Measurements from ENCODE around the gene SLC6A3.

Gene SLC6A3

DNA sequence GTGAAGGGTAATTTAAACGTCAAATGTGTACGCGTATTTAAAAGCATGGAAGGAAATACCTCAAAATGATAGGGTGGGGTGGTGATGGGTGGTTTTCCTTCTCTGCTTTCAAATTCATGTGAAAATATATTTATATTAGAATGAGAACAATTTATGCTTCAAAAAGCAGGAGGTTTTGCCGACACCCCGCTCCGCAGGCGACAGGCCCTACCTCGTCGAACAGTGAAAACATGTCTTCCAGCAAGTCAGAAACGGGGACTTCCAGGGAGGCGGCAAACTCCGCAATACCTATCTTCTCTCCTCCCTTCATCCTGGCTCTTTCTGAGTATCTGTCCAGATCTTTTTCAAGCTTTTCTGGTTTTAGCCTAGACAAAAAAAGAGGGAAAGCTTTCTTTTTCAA, 28.5 kb upstream of the SLC6A3 start:
- Mint-ChIP-seq H3K4me1 (peaks cover 8% of the 10 kb centered on the region), H3K9me3 (no peaks in the 10 kb centered on the region), H3K27me3 (no peaks in the 10 kb centered on the region), H3K36me3 (peaks cover 25% of the 10 kb centered on the region), H3K4me3 (no peak overlapping the region), H3K27ac (peak overlapping the region; percentile 60)
- DNase-seq (ENCODE audit: low spot score in 2 of 2) (no peak), ATAC-seq (ENCODE audit: low read depth) (no peak)

DNA sequence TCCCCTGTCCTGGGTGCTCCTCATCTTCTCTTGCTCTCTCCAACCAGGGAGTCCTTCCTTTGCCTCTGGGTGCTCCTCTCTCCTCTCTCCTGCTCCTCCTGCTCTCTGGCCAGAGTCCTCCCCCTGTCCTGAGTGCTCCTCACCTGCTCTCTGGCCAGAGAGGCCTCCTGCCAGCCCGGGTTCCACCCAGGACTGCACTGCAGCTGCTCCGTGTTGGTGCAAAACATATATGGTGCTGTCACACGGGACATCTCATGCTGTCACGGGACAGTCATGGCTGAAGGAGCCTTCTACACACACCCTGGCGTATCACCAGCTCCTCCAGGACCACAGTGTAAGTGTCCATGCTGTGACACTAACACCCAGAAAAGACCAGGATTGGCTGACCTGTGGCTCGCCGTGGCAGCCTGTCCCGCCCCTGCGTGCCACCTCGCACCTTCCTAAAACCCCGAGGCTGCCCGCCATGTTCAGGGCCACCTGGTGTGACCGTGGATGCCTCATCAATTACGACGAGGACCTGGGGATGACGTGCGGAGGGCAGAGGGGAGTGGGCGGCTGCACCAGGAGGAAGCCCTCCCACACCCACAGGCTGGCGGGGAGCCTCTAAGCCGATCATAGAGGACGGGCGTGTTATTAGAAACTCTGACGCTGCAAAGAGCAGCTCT, 27.9 kb upstream of the SLC6A3 start:
- H3K36me3 Mint-ChIP-seq = peaks cover 28% of the 10 kb centered on the region
- H3K4me1 Mint-ChIP-seq = peaks cover 8% of the 10 kb centered on the region
- DNase-seq (ENCODE audit: low spot score in 2 of 2) = no peak
- no peaks in the 10 kb centered on the region for H3K9me3 Mint-ChIP-seq
- H3K27ac Mint-ChIP-seq = peak overlapping the region; percentile 60
- H3K27me3 Mint-ChIP-seq = no peaks in the 10 kb centered on the region
- no peak overlapping the region for H3K4me3 Mint-ChIP-seq
- ATAC-seq (ENCODE audit: low read depth) = no peak

DNA sequence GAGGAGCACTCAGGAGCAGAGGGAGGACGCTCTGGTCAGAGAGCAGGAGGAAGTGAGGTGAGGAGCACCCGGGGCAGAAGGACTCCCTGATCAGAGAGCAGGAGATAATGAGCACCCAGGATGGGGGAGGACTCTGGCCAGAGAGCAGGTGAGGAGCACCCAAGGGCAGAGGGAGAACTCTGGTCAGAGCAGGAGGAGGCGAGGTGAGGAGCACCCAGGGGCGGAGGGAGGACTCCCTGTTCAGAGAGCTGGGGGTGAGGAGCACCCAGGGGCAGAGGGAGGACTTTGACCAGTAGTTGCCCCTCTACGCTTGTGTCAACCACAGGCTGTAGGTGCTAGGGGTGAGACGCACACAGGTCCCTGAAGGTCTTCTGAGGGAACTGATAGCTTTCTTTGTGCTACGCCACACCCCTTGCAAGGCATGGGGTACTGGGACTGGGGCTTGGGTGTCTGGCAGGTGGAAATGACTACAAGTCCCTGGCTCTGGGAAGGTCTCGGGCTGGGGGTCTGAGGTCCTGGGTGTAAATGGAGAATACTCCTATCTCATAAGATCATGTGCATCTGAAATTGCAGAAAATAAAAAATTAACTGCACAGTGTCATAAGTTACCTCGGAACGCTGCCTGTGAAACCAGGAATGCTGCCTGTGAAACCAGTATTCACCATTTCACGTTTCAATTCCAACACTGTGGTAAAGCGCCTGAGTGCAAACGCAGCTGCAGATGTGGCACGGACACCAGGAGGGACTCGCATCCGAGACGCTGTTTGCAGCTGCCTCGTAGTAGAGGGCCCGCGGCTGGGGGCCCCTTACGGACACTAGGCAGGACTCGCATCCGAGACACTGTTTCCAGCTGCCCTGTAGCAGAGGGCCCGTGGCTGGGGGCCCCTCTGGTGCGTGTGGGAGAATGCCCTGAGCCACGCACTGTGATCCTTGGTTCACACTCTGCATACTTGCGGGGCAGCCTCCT, 27.0 kb upstream of the SLC6A3 start:
- ATAC-seq (ENCODE audit: low read depth) (no peak), DNase-seq (ENCODE audit: low spot score in 2 of 2) (no peak)
- H3K36me3 Mint-ChIP-seq = peaks cover 30% of the 10 kb centered on the region

DNA sequence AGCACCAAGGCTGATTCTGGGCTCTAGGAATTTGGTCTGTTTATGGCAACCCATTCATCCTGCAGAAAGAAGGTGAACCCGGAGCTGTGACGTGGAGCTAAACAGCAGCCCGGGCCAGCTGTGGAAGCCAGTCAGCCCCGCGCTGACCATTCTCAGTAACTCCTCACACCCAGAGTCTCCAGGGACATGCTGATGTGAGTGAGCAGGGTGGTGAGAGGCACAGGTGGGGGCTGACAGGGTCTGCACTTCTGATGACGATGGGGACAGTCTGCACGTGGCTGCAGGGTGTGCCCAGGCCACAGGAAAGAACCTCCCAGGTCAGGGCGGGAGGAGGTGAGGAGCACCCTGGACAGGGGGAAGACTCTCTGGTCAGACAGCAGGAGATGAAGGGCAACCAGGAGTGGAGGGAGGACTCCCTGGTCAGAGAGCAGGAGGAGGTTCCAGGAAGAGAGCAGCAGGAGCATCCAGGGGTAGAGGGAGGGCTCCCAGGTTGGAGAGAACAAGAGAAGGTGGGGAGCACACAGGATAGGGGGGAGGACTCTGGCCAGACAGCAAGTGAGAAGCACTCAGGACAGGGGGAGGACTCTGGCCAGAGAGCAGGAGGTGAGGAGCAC, 26.1 kb upstream of the SLC6A3 start:
- no peaks in the 10 kb centered on the region for H3K27me3 Mint-ChIP-seq
- H3K36me3 Mint-ChIP-seq = peaks cover 24% of the 10 kb centered on the region
- peaks cover 8% of the 10 kb centered on the region for H3K4me1 Mint-ChIP-seq
- H3K9me3 Mint-ChIP-seq = no peaks in the 10 kb centered on the region
- ATAC-seq (ENCODE audit: low read depth) (no peak), DNase-seq (ENCODE audit: low spot score in 2 of 2) (no peak)
- peak overlapping the region; percentile 53 for H3K27ac Mint-ChIP-seq
- no peak overlapping the region for H3K4me3 Mint-ChIP-seq

More for the DNA sequence above, 27.0 kb upstream of the SLC6A3 start:
- Mint-ChIP-seq H3K27me3 (no peaks in the 10 kb centered on the region), H3K27ac (peak overlapping the region; percentile 53), H3K4me3 (no peak overlapping the region), H3K4me1 (peaks cover 8% of the 10 kb centered on the region), H3K9me3 (no peaks in the 10 kb centered on the region)

DNA sequence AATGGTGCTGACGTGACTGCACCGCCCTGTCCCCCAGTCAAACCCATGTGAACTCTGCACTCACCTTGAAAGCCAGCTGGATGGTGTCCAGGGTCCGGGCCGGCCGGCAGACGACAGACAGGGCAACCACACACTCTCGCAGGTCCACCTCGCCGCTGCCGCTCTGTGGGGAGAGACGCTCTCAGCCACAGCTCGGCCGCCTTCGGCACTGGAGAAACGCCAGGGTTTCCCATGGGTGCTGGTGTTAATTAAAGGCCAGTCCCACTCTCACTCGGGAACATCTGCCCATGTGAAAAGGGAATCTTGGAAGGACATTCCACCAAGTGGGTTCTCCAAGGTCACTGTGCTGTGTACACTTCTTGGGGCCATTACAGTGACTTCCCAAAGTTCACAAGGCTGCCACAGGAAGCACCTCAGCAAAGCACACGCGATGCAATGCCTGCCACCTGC, 25.5 kb upstream of the SLC6A3 start:
- ATAC-seq (ENCODE audit: low read depth) (no peak), DNase-seq (ENCODE audit: low spot score in 2 of 2) (no peak)
- Mint-ChIP-seq H3K27ac (no peak overlapping the region), H3K4me1 (peaks cover 8% of the 10 kb centered on the region), H3K4me3 (no peak overlapping the region), H3K27me3 (no peaks in the 10 kb centered on the region), H3K36me3 (peaks cover 26% of the 10 kb centered on the region), H3K9me3 (no peaks in the 10 kb centered on the region)

DNA sequence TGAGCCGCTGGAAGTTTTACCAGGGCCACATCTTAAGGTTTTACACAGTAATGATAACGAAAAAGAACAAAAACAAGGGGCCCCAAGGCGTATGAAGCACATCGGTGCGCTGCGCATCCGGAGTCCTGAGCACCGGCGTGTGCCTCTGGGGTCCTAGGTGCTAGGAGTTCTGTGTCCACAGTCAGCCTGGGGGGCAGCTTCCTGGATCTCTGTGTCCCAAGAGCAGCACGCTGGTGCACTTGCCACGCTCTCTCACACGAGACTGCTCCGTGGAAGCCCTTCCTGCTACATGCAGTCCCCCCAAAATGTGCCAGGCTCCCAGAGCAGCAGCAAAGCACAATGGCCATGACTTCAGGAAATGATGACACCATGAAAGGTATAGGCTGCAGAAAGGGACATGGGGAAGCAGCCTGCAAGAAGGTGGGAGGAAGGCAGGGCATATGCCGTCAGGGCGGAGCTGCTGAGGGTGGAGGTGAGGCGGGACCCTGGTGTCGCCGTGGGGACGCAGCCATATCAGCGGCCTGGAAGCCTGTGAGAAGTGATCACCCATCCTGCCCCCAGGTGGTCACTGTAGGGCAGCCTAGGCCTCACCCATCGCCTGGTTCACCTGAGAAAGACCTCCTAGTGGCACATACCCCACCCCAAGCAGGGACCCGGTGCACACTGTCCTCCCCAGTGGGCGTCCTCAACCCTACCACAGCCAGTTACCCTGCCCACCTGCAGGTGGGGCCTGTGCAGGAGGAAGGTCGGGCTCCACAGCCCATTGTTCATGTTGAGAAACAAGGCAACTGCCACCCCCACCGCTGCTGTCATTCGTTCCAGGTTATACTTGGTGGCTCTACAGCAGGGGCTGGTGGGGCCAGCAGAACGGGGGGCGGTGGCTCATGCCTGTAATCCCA, 23.6 kb upstream of the SLC6A3 start:
- no peak for ATAC-seq (ENCODE audit: low read depth)
- Mint-ChIP-seq H3K27me3 (no peaks in the 10 kb centered on the region), H3K27ac (peak overlapping the region; percentile 55), H3K9me3 (peaks cover 2% of the 10 kb centered on the region), H3K4me3 (no peak overlapping the region), H3K4me1 (peaks cover 15% of the 10 kb centered on the region), H3K36me3 (peaks cover 40% of the 10 kb centered on the region)
- DNase-seq (ENCODE audit: low spot score in 2 of 2) = no peak

DNA sequence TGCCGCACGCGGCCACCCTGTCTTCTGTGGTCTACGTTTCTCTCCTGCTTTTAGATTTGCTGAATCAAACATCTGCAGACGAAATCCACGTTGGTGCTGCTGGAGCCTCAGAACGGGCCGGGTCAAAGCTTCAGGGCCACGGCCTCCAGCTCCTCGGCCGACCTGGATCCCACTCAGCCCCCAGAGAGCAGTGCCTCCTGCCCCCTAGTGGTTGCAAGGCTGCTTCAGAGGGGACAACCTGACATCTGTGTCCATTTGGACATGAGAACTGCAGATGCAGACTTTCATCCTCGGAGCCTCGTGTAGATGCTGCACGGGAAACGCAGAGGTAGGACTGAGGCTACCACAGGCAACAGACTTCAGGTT, 23.0 kb upstream of the SLC6A3 start:
- Mint-ChIP-seq H3K4me1 (peaks cover 15% of the 10 kb centered on the region), H3K27me3 (no peaks in the 10 kb centered on the region), H3K27ac (peak overlapping the region; percentile 55), H3K9me3 (peaks cover 2% of the 10 kb centered on the region), H3K36me3 (peaks cover 38% of the 10 kb centered on the region), H3K4me3 (no peak overlapping the region)
- ATAC-seq (ENCODE audit: low read depth) (peak; percentile 49), DNase-seq (ENCODE audit: low spot score in 2 of 2) (no peak)

DNA sequence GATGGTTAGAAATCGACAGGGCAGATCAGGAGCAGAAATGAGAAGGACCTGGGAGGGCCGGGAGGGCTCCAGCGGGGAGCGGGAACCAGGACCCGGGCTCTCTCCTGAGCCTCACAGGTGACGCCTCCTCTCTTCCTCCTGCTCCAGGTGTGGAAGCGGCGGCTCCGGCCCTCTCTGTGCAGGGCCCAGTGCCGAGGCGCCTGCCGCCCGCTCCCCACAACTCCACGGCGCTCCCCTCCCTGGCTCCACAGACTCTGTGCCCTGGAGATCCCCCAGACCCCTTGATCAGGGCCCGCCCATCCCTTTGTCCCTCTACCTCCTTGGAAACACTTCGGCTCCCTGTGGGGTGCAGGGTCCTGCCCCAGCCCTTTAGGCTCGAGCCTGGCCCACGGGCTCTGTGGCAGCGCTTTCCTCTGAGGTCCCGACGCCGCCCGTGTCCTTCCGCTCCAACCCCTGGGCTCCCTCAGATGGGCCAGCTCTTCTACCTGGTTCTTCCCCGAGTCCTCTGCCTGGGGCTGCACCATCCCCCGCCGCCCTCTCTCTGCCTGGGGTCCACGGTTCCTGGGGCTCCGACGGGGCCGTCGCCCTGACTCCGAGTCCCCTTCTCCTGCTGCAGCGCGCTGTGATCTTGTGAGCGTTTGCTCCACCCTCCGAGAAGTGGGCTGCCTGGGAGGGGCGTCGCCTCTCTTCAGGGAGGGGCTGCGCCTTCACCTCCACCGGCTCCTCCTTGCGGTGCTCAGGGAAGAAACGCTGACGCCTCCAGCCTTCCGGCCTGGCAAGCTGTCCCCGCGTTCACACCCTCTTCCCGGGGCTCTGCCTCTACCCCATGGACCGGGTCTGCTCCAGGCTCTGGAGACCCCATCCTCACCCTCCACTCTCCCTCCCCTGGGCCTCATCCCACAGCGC, 22.4 kb upstream of the SLC6A3 start:
- peaks cover 2% of the 10 kb centered on the region for H3K9me3 Mint-ChIP-seq
- no peak overlapping the region for H3K4me3 Mint-ChIP-seq
- H3K27me3 Mint-ChIP-seq = no peaks in the 10 kb centered on the region
- peak overlapping the region; percentile 55 for H3K27ac Mint-ChIP-seq
- ATAC-seq (ENCODE audit: low read depth) (no peak), DNase-seq (ENCODE audit: low spot score in 2 of 2) (no peak)
- peaks cover 36% of the 10 kb centered on the region for H3K36me3 Mint-ChIP-seq
- peaks cover 15% of the 10 kb centered on the region for H3K4me1 Mint-ChIP-seq

DNA sequence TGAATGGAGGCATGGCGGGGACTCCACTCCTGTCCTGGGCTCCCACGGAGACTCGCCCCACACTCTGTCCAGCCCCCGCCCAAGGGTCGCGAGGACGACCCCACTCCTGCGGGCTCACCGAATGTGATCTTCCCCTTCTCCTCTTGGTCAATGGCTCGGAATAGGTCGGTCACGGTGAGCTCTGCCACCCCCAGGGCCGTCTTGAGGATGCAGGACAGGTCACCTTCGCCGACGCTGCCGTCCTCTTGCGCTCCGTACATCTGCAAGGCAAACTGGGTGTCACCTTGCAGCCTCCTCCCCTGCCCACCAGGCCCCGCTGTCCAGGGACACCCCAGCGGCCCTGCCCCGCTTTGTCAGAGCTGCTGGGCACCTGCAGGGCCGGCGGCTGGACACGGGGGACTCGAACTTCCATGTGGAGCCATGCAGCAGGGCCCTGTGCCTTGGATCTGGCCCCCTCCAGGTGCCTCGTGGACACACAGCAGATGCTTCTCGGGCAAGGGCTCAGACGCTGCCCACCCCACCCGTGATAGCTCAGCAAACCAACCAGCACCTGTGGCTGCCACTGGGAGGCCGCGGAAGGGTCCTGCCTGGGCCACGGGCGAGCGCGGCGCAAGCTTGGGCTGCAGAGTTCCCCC, 21.5 kb upstream of the SLC6A3 start:
- no peaks in the 10 kb centered on the region for H3K27me3 Mint-ChIP-seq
- H3K4me1 Mint-ChIP-seq = peaks cover 13% of the 10 kb centered on the region
- H3K36me3 Mint-ChIP-seq = peaks cover 34% of the 10 kb centered on the region
- DNase-seq (ENCODE audit: low spot score in 2 of 2) (no peak), ATAC-seq (ENCODE audit: low read depth) (no peak)
- H3K27ac Mint-ChIP-seq = no peak overlapping the region
- H3K4me3 Mint-ChIP-seq = no peak overlapping the region
- H3K9me3 Mint-ChIP-seq = peaks cover 2% of the 10 kb centered on the region

DNA sequence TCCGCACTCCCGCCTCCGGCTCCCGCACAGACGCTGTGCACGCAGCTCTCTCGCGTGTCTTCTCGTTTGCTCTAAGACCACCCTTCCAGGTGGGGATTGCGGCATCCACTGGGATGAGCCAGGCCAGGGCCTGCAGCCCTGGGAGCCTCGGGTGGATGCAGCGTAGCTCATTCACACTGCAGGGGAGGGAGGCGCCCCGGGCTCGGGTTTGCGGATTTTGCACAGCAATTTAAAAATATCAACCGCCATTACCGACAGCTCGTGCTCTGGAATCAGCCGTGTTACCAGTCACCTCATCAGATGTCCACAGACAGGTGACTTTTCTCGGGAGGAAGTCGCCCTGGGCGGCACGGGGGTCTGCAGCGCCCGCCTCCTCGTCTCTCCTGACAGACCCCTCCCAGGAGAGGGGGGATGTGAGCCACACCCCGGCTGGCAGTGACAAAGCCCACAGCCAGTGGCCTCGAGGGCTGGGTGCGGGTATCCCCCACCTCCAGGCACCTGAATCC, 20.8 kb upstream of the SLC6A3 start:
- H3K27ac Mint-ChIP-seq = no peak overlapping the region
- DNase-seq (ENCODE audit: low spot score in 2 of 2) = no peak

DNA sequence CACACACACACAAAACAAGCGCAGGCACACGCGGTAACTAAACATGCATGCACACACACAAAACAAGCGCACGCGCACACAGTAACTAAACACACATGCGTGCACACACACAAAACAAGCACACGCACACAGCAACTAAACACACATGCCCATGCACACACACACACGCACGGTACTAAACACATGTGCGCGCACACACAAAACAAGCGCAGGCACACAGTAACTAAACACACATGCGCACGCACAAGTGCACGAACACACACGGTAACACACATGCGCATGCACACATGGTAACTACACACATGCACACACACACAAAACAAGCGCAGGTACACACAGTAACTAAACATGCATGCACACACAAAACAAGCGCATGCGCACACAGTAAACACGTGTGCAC, 19.9 kb upstream of the SLC6A3 start:
- no peak for DNase-seq (ENCODE audit: low spot score in 2 of 2)
- Mint-ChIP-seq H3K4me1 (peaks cover 9% of the 10 kb centered on the region), H3K9me3 (peaks cover 2% of the 10 kb centered on the region), H3K27ac (peak overlapping the region; percentile 17), H3K36me3 (peaks cover 33% of the 10 kb centered on the region), H3K4me3 (no peak overlapping the region), H3K27me3 (no peaks in the 10 kb centered on the region)
- no peak for ATAC-seq (ENCODE audit: low read depth)

More for the DNA sequence above, 20.8 kb upstream of the SLC6A3 start:
- Mint-ChIP-seq H3K36me3 (peaks cover 28% of the 10 kb centered on the region), H3K4me3 (no peak overlapping the region), H3K9me3 (peaks cover 2% of the 10 kb centered on the region), H3K27me3 (no peaks in the 10 kb centered on the region), H3K4me1 (peaks cover 7% of the 10 kb centered on the region)
- no peak for ATAC-seq (ENCODE audit: low read depth)

DNA sequence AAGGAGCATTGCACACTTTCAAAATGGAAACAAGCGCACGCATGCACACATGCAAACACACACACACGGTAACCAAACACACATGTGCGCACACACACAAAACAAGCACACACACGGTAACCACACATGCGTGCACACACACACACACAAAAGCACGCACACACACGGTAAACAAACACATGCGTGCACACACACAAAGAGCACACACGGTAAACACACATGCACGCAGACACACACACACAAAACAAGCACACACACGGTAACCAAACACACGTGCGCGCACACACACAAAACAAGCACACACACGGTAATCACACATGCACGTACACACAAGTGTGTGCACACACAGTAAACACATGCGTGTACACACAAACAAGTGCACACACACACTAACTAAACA, 19.3 kb upstream of the SLC6A3 start:
- peak overlapping the region; percentile 31 for H3K27ac Mint-ChIP-seq
- H3K36me3 Mint-ChIP-seq = peaks cover 33% of the 10 kb centered on the region
- peaks cover 2% of the 10 kb centered on the region for H3K9me3 Mint-ChIP-seq
- H3K4me3 Mint-ChIP-seq = no peak overlapping the region
- ATAC-seq (ENCODE audit: low read depth) (no peak), DNase-seq (ENCODE audit: low spot score in 2 of 2) (no peak)
- H3K27me3 Mint-ChIP-seq = no peaks in the 10 kb centered on the region
- H3K4me1 Mint-ChIP-seq = peaks cover 9% of the 10 kb centered on the region

All from memory B cell (primary cell).